ENCODE results near the gene LGALS14. TPM values are rescaled to one million over a fixed set of nuclear protein-coding genes. Genes with fewer than 3 reads are reported as not detected.

LGALS14 gene
- total RNA-seq, 1 donor from 2014 or later = not detected

GRCh38 chr19:39736088-39736487 is 31.8 kb downstream of the LGALS14 start:
- DNase-seq (ENCODE audit: low read depth) (no peak), FAIRE-seq (no peak)
- no peaks in the 10 kb centered on the region for H3K36me3 ChIP-seq (ENCODE audit: control insufficient read depth, insufficient read depth, low read length)
- no peak overlapping the region for H3K4me3 ChIP-seq (ENCODE audit: low read depth, low read length)
- no peaks in the 10 kb centered on the region for H3K27me3 ChIP-seq (ENCODE audit: control insufficient read depth, insufficient read depth, low read length)
- no peak for TF ChIP-seq CTCF (IDR thresholded peaks at IDR 0.05; ENCODE audit: insufficient read depth, low read length, severe bottlenecking)

- no peak for TF ChIP-seq CTCF (IDR thresholded peaks at IDR 0.05; ENCODE audit: insufficient read depth, low read length, severe bottlenecking)
- no peak overlapping the region for H3K4me3 ChIP-seq (ENCODE audit: low read depth, low read length)
- DNase-seq (ENCODE audit: low read depth) (no peak), FAIRE-seq (peak; percentile 60)
- H3K36me3 ChIP-seq (ENCODE audit: control insufficient read depth, insufficient read depth, low read length) = no peaks in the 10 kb centered on the region
- H3K27me3 ChIP-seq (ENCODE audit: control insufficient read depth, insufficient read depth, low read length) = no peaks in the 10 kb centered on the region
Measured at GRCh38 chr19:39737351-39737750, 33.1 kb downstream of the LGALS14 start.

GRCh38 chr19:39737891-39738290 is 33.6 kb downstream of the LGALS14 start, which contains the start of gene CLC:
Gene CLC, minus strand, starts transcription at chr19:39738029. Its CDS starts 77 bp downstream, at chr19:39737952.
- no peak within 1 kb of the TSS for H3K4me3 ChIP-seq (ENCODE audit: low read depth, low read length)
- no peak for DNase-seq (ENCODE audit: low read depth)
- no peak for FAIRE-seq
- no peaks in the 10 kb centered on the region for H3K27me3 ChIP-seq (ENCODE audit: control insufficient read depth, insufficient read depth, low read length)
- no peaks in the 10 kb centered on the region for H3K36me3 ChIP-seq (ENCODE audit: control insufficient read depth, insufficient read depth, low read length)
- TF ChIP-seq CTCF (IDR thresholded peaks at IDR 0.05; ENCODE audit: insufficient read depth, low read length, severe bottlenecking) = no peak

- FAIRE-seq (no peak), DNase-seq (ENCODE audit: low read depth) (no peak)
- no peaks in the 10 kb centered on the region for H3K36me3 ChIP-seq (ENCODE audit: control insufficient read depth, insufficient read depth, low read length)
- H3K4me3 ChIP-seq (ENCODE audit: low read depth, low read length) = no peak overlapping the region
- TF ChIP-seq CTCF (IDR thresholded peaks at IDR 0.05; ENCODE audit: insufficient read depth, low read length, severe bottlenecking) = no peak
- no peaks in the 10 kb centered on the region for H3K27me3 ChIP-seq (ENCODE audit: control insufficient read depth, insufficient read depth, low read length)
Measured at GRCh38 chr19:39738814-39739213, 34.5 kb downstream of the LGALS14 start.

- no peaks in the 10 kb centered on the region for H3K27me3 ChIP-seq (ENCODE audit: control insufficient read depth, insufficient read depth, low read length)
- H3K36me3 ChIP-seq (ENCODE audit: control insufficient read depth, insufficient read depth, low read length) = no peaks in the 10 kb centered on the region
- DNase-seq (ENCODE audit: low read depth) (no peak), FAIRE-seq (no peak)
- H3K4me3 ChIP-seq (ENCODE audit: low read depth, low read length) = no peak overlapping the region
- TF ChIP-seq CTCF (IDR thresholded peaks at IDR 0.05; ENCODE audit: insufficient read depth, low read length, severe bottlenecking) = no peak
Measured at GRCh38 chr19:39740395-39740794, 36.1 kb downstream of the LGALS14 start.

- no peaks in the 10 kb centered on the region for H3K36me3 ChIP-seq (ENCODE audit: control insufficient read depth, insufficient read depth, low read length)
- TF ChIP-seq CTCF (IDR thresholded peaks at IDR 0.05; ENCODE audit: insufficient read depth, low read length, severe bottlenecking) = no peak
- no peaks in the 10 kb centered on the region for H3K27me3 ChIP-seq (ENCODE audit: control insufficient read depth, insufficient read depth, low read length)
- no peak overlapping the region for H3K4me3 ChIP-seq (ENCODE audit: low read depth, low read length)
- no peak for FAIRE-seq
- no peak for DNase-seq (ENCODE audit: low read depth)
Measured at GRCh38 chr19:39745643-39746042, 41.4 kb downstream of the LGALS14 start.

All from bronchial epithelial cell (primary cell).